ENCODE measurements around the gene DBI. TPM values are rescaled to one million over a fixed set of nuclear protein-coding genes. Genes with fewer than 3 reads are reported as not detected.

The DBI gene
- polyA plus RNA-seq, 1 of the 3 experiments (the other 2 are of a cell fraction) = 150 TPM

DNA sequence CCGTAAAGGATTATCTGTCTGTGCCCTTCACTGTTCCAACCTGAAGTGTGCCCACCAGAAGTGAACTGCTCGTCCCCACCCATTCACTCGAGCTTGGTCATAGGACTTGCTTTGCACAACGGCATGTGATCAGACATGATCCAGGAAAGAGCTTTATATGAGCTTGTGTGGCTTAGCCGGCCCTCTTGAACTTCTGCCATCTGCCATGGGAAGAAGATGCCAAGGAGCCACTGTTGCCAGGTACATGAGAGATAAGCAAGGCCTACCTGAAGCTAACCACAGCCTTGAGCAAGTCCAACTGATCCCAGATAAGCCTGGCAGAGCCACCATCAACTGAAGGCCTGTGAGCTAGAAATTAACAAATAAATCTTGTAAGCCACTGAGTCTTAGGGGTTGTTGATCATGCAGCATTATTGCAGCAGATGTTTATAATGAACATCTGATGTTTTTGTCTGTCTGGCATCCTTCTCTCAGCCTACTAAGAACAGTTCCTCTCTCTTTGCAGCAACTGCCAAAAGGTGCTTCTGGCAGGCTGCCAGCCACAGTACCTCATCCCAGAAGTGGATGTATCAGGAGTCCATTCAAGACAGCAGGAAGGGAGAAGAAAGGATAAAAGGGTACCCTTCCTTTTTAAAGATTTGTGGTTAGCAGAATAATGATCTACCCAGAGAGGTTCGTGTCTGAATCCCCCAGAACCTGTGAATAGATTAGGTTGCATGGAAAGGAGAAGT is 16.8 kb downstream of the DBI start (continued):
- TF ChIP-seq, protein P1, sequence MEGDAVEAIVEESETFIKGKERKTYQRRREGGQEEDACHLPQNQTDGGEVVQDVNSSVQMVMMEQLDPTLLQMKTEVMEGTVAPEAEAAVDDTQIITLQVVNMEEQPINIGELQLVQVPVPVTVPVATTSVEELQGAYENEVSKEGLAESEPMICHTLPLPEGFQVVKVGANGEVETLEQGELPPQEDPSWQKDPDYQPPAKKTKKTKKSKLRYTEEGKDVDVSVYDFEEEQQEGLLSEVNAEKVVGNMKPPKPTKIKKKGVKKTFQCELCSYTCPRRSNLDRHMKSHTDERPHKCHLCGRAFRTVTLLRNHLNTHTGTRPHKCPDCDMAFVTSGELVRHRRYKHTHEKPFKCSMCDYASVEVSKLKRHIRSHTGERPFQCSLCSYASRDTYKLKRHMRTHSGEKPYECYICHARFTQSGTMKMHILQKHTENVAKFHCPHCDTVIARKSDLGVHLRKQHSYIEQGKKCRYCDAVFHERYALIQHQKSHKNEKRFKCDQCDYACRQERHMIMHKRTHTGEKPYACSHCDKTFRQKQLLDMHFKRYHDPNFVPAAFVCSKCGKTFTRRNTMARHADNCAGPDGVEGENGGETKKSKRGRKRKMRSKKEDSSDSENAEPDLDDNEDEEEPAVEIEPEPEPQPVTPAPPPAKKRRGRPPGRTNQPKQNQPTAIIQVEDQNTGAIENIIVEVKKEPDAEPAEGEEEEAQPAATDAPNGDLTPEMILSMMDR (IDR thresholded peaks at IDR 0.05) = no peak
- TF ChIP-seq, protein P2, sequence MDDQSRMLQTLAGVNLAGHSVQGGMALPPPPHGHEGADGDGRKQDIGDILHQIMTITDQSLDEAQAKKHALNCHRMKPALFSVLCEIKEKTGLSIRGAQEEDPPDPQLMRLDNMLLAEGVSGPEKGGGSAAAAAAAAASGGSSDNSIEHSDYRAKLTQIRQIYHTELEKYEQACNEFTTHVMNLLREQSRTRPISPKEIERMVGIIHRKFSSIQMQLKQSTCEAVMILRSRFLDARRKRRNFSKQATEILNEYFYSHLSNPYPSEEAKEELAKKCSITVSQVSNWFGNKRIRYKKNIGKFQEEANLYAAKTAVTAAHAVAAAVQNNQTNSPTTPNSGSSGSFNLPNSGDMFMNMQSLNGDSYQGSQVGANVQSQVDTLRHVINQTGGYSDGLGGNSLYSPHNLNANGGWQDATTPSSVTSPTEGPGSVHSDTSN (IDR thresholded peaks at IDR 0.05) = no peak
- TF ChIP-seq GABPA (IDR thresholded peaks at IDR 0.05; ENCODE audit: low read depth) = no peak
- peak; percentile 26 for TF ChIP-seq GATA2 (CRISPR knock-in tag; IDR thresholded peaks at IDR 0.05)
- no peak for TF ChIP-seq FOXJ3 (CRISPR knock-in tag; IDR thresholded peaks at IDR 0.05)

DNA sequence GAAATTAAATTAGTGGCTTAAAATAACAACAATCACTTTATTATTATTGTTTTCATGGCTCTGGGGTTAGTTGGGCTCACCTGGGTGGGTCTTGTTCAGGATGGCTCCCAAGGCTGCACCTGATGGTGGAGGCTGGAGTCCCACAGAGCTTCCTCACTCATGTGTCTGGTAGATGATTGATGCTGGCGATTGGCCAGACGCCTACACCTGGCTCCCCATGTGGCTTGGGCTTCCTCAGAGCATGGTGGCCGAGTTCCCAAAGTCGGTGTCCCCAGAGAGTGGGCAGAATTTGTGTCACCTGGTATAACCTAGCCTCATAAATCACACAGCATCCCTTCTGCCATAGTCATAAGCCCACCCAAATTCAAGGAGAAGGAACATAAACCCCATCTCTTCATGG is 18.2 kb downstream of the DBI start:
- WGBS (ENCODE audit: low lambda C conversion rate) = 20% methylated on average over 1 of the region's 4 CpGs
- TF ChIP-seq, protein P3, sequence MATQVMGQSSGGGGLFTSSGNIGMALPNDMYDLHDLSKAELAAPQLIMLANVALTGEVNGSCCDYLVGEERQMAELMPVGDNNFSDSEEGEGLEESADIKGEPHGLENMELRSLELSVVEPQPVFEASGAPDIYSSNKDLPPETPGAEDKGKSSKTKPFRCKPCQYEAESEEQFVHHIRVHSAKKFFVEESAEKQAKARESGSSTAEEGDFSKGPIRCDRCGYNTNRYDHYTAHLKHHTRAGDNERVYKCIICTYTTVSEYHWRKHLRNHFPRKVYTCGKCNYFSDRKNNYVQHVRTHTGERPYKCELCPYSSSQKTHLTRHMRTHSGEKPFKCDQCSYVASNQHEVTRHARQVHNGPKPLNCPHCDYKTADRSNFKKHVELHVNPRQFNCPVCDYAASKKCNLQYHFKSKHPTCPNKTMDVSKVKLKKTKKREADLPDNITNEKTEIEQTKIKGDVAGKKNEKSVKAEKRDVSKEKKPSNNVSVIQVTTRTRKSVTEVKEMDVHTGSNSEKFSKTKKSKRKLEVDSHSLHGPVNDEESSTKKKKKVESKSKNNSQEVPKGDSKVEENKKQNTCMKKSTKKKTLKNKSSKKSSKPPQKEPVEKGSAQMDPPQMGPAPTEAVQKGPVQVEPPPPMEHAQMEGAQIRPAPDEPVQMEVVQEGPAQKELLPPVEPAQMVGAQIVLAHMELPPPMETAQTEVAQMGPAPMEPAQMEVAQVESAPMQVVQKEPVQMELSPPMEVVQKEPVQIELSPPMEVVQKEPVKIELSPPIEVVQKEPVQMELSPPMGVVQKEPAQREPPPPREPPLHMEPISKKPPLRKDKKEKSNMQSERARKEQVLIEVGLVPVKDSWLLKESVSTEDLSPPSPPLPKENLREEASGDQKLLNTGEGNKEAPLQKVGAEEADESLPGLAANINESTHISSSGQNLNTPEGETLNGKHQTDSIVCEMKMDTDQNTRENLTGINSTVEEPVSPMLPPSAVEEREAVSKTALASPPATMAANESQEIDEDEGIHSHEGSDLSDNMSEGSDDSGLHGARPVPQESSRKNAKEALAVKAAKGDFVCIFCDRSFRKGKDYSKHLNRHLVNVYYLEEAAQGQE (IDR thresholded peaks at IDR 0.05; ENCODE audit: low read depth, low read length) = no peak
- TF ChIP-seq RXRA (IDR thresholded peaks at IDR 0.05; ENCODE audit: borderline replicate concordance, low read depth) (no peak), TCF12 (IDR thresholded peaks at IDR 0.05) (no peak), FOXJ3 (CRISPR knock-in tag; IDR thresholded peaks at IDR 0.05) (no peak), ELF1 (IDR thresholded peaks at IDR 0.05) (no peak), TAF1 (IDR thresholded peaks at IDR 0.05; ENCODE audit: borderline replicate concordance, low read depth, low read length) (no peak), EP300 (IDR thresholded peaks at IDR 0.05; ENCODE audit: borderline replicate concordance in 1 of 2, low read depth in 1 of 2, low read length in 1 of 2) (no peak), RCOR1 (IDR thresholded peaks at IDR 0.05; ENCODE audit: low read length) (no peak), GATA2 (CRISPR knock-in tag; IDR thresholded peaks at IDR 0.05) (no peak)
- Histone ChIP-seq H3K9me2 (no peaks in the 10 kb centered on the region), H3K9ac (no peak overlapping the region), H3F3A (replicated peaks; ENCODE audit: insufficient read depth) (no peaks in the 10 kb centered on the region), H3K4me1 (ENCODE audit: control insufficient read depth in 1 of 2, insufficient read depth in 2 of 2, low read depth in 1 of 2, low read length in 1 of 2) (peaks cover 11 to 24% of the 10 kb centered on the region in 2 experiments; a peak in 2 of 4 replicates), H3K27ac (ENCODE audit: low read depth in 2 of 2, low read length in 1 of 2) (no peak overlapping the region), H2AFZ (ENCODE audit: low read depth) (no peak overlapping the region), H3K4me2 (no peak overlapping the region), H3K79me2 (ENCODE audit: insufficient read depth) (no peaks in the 10 kb centered on the region), H3K4me3 (ENCODE audit: low read depth in 2 of 2, low read length in 1 of 2) (no peak overlapping the region), H3K36me3 (replicated peaks in 1 of 2; ENCODE audit: control insufficient read depth in 1 of 2, insufficient read depth in 2 of 2, low read length in 1 of 2) (no peaks in the 10 kb centered on the region), H3K27me3 (ENCODE audit: insufficient read depth) (no peaks in the 10 kb centered on the region), H3K9me3 (no peaks in the 10 kb centered on the region), H4K20me1 (ENCODE audit: insufficient read depth) (no peaks in the 10 kb centered on the region)
- DNase-seq = no peak
- ChIA-PET POLR2A (no interaction called here), CTCF (interaction anchor here (0.7 kb wide), 1 partner anchor 94 kb away, joined by 3 read pairs; no protein-coding TSS in a partner anchor)

All from SK-N-SH (cell line).